Upper lobe of left lung (tissue), 6 donors: ENCODE measurements around the gene ZSCAN25. TPM values are rescaled to one million over a fixed set of nuclear protein-coding genes. Genes with fewer than 3 reads are reported as not detected.

Experiments used
- ATAC-seq, 2 donors: fragments of 200-7000 bp; cut with Tn5 transposase; one replicate each; pipeline ENCODE4 v1.9.1; 2022; ENCODE audit warnings: mild to moderate bottlenecking in 2 of 2, moderate library complexity in 2 of 2; ENCODE audit not compliant: low FRiP score in 2 of 2
- DNase-seq, 2 donors: peaks; one replicate each; pipeline ENCODE4 v3.0.0-alpha.2; 2019 to 2020
- H3K27ac ChIP-seq, 4 donors: fragments of 200-600 bp; sonication (generic); one replicate each; pipeline ENCODE4 v1.5.1; 2016 to 2019
- H3K27me3 ChIP-seq, 4 donors: fragments of 200-600 bp; sonication (generic); one replicate each; pipeline ENCODE4 v1.5.1; 2017 to 2019
- H3K36me3 ChIP-seq, 4 donors: fragments of 200-600 bp; sonication (generic); one replicate each; pipeline ENCODE4 v1.5.1; 2016 to 2019
- H3K4me1 ChIP-seq, 4 donors: fragments of 200-600 bp; sonication (generic); one replicate each; pipeline ENCODE4 v1.5.1; 2018 to 2019
- H3K4me3 ChIP-seq, 4 donors: fragments of 200-600 bp; sonication (generic); one replicate each; pipeline ENCODE4 v1.5.1; 2017 to 2019; ENCODE audit warnings: mild to moderate bottlenecking in 2 of 4, moderate library complexity in 1 of 4
- H3K9me3 ChIP-seq, 4 donors: fragments of 200-600 bp; sonication (generic); one replicate each; pipeline ENCODE4 v1.5.1; 2018 to 2019
- CTCF ChIP-seq, 6 experiments: fragments of 450-650 bp in 4 of 6; fragments of 200-600 bp in 2 of 6; sonication (generic) in 2 of 6; IDR thresholded peaks; one replicate each; pipeline ENCODE4 v1.5.1; 2016 to 2019; ENCODE audit warnings: antibody characterized with exemption in 6 of 6
- EP300 ChIP-seq, 4 donors: sonication (generic); formaldehyde crosslinking; IDR thresholded peaks; one replicate each; pipeline ENCODE4 v1.5.1; 2017; ENCODE audit warnings: antibody characterized with exemption in 4 of 4, control low read depth in 2 of 4
- POLR2A ChIP-seq, 4 donors: fragments of 450-650 bp; IDR thresholded peaks; one replicate each; pipeline ENCODE4 v1.5.1; 2016 to 2017; ENCODE audit warnings: antibody characterized with exemption in 4 of 4, mild to moderate bottlenecking in 2 of 4
- POLR2AphosphoS5 ChIP-seq, 2 donors: sonication (generic); formaldehyde crosslinking; IDR thresholded peaks; one replicate each; pipeline ENCODE4 v1.5.1; 2017; ENCODE audit warnings: antibody characterized with exemption in 2 of 2
- WGBS, 2 donors: methylation state at CpG; one replicate each; pipeline ENCODE4 v1.1.5; 2017 to 2018; 5-methylcytosine and 5-hydroxymethylcytosine counted together
- total RNA-seq, 6 donors: library from RNA; depleted of rRNA in 4 of 6; stranded (reverse); fragments of >200 nt in 4 of 6; gene quantifications; one replicate each; pipeline versions ENCODE4 v1.1.0 to v1.2.1, GENCODE V29; 2016 to 2021
- donor health status: DM: no; HTN: no; CAD: no; lungs with moderate emphysema.
- donor health status: DM: no; HTN: yes; CAD: no; lungs with severe emphysema.

The ZSCAN25 gene
- total RNA-seq, 6 donors from 2014 or later = 16.4 to 54.5 (median 18.2) TPM

- no peak for TF ChIP-seq POLR2AphosphoS5 (IDR thresholded peaks at IDR 0.05)
- no peak for TF ChIP-seq EP300 (IDR thresholded peaks at IDR 0.05)
- no peak for TF ChIP-seq CTCF (IDR thresholded peaks at IDR 0.05)
- TF ChIP-seq POLR2A (IDR thresholded peaks at IDR 0.05) = no peak
- WGBS, 2 donors = 89 to 92% methylated on average over 7 of the region's 7 CpGs
- H3K9me3 ChIP-seq = no peaks in the 10 kb centered on the region
- H3K27me3 ChIP-seq = no peaks in the 10 kb centered on the region
- DNase-seq (no peak), ATAC-seq (no peak)
- H3K36me3 ChIP-seq = no peaks in the 10 kb centered on the region
- no peak overlapping the region for H3K27ac ChIP-seq
- no peak overlapping the region for H3K4me3 ChIP-seq
- no peaks in the 10 kb centered on the region for H3K4me1 ChIP-seq
These were observed 11.2 kb upstream of the ZSCAN25 start for GRCh38 chr7:99605527-99605926.

GRCh38 chr7:99606531-99606930 is 10.2 kb upstream of the ZSCAN25 start:
- no peaks in the 10 kb centered on the region for H3K4me1 ChIP-seq
- H3K4me3 ChIP-seq = no peak overlapping the region
- peak in 1 of 2 donors; percentile 22 for DNase-seq
- TF ChIP-seq EP300 (IDR thresholded peaks at IDR 0.05) = no peak
- no peak for TF ChIP-seq CTCF (IDR thresholded peaks at IDR 0.05)
- no peak for TF ChIP-seq POLR2A (IDR thresholded peaks at IDR 0.05)
- TF ChIP-seq POLR2AphosphoS5 (IDR thresholded peaks at IDR 0.05) = no peak
- H3K27me3 ChIP-seq = no peaks in the 10 kb centered on the region
- H3K27ac ChIP-seq = no peak overlapping the region
- ATAC-seq = no peak
- H3K36me3 ChIP-seq = no peaks in the 10 kb centered on the region
- H3K9me3 ChIP-seq = no peaks in the 10 kb centered on the region
- WGBS, 2 donors = 74 to 82% methylated on average over 8 of the region's 8 CpGs

- TF ChIP-seq EP300 (IDR thresholded peaks at IDR 0.05) = no peak
- TF ChIP-seq POLR2AphosphoS5 (IDR thresholded peaks at IDR 0.05) = no peak
- no peak for TF ChIP-seq POLR2A (IDR thresholded peaks at IDR 0.05)
- TF ChIP-seq CTCF (IDR thresholded peaks at IDR 0.05) = no peak
- WGBS, 2 donors = 63 to 85% methylated on average over 6 to 9 of the region's 9 CpGs
- no peak for DNase-seq
These were observed 9.2 kb upstream of the ZSCAN25 start for GRCh38 chr7:99607548-99607947.

GRCh38 chr7:99614495-99614894 is 2.3 kb upstream of the ZSCAN25 start:
- DNase-seq (no peak), ATAC-seq (no peak)
- no peak overlapping the region for H3K27ac ChIP-seq
- no peak overlapping the region for H3K4me3 ChIP-seq
- peaks cover 12 to 25% (median 13%) of the 10 kb centered on the region in 4 donors for H3K4me1 ChIP-seq
- H3K27me3 ChIP-seq = no peaks in the 10 kb centered on the region
- WGBS, 2 donors = 66 to 68% methylated on average over 3 of the region's 3 CpGs
- no peak for TF ChIP-seq POLR2AphosphoS5 (IDR thresholded peaks at IDR 0.05)
- TF ChIP-seq CTCF (IDR thresholded peaks at IDR 0.05) = no peak
- peaks cover 1 to 12% (median 11%) of the 10 kb centered on the region in 4 donors for H3K36me3 ChIP-seq
- H3K9me3 ChIP-seq = no peaks in the 10 kb centered on the region

More at GRCh38 chr7:99607548-99607947, 9.2 kb upstream of the ZSCAN25 start:
- Histone ChIP-seq H3K9me3 (no peaks in the 10 kb centered on the region), H3K36me3 (no peaks in the 10 kb centered on the region), H3K27me3 (no peaks in the 10 kb centered on the region), H3K4me3 (no peak overlapping the region), H3K27ac (no peak overlapping the region), H3K4me1 (no peaks in the 10 kb centered on the region)
- ATAC-seq = no peak

- DNase-seq (no peak), ATAC-seq (no peak)
- no peaks in the 10 kb centered on the region for H3K9me3 ChIP-seq
- TF ChIP-seq POLR2A (IDR thresholded peaks at IDR 0.05) = no peak
- no peak for TF ChIP-seq CTCF (IDR thresholded peaks at IDR 0.05)
- no peak for TF ChIP-seq POLR2AphosphoS5 (IDR thresholded peaks at IDR 0.05)
- TF ChIP-seq EP300 (IDR thresholded peaks at IDR 0.05) = no peak
- H3K4me1 ChIP-seq = peaks cover 12 to 25% (median 13%) of the 10 kb centered on the region in 4 donors
- peak overlapping the region; percentile 82 to 94 (median 88) for H3K27ac ChIP-seq
- peak overlapping the region; percentile 81 to 98 (median 92) for H3K4me3 ChIP-seq
- WGBS, 2 donors = 84 to 90% methylated on average over 5 of the region's 5 CpGs
- peaks cover 4 to 26% (median 25%) of the 10 kb centered on the region in 4 donors for H3K36me3 ChIP-seq
- H3K27me3 ChIP-seq = no peaks in the 10 kb centered on the region
These were observed 772 bp upstream of the ZSCAN25 start for GRCh38 chr7:99615989-99616358.
